ENCODE measurements around the gene PLB1. TPM values are rescaled to one million over a fixed set of nuclear protein-coding genes. Genes with fewer than 3 reads are reported as not detected.
"Not testable (repeated sequence)": the region's sequence is repeated elsewhere in the genome, so short reads cannot be mapped to it uniquely, and the experiment has no call there.

The PLB1 gene
- total RNA-seq, 1 experiment from 2014 or later: 0.10 TPM

DNA sequence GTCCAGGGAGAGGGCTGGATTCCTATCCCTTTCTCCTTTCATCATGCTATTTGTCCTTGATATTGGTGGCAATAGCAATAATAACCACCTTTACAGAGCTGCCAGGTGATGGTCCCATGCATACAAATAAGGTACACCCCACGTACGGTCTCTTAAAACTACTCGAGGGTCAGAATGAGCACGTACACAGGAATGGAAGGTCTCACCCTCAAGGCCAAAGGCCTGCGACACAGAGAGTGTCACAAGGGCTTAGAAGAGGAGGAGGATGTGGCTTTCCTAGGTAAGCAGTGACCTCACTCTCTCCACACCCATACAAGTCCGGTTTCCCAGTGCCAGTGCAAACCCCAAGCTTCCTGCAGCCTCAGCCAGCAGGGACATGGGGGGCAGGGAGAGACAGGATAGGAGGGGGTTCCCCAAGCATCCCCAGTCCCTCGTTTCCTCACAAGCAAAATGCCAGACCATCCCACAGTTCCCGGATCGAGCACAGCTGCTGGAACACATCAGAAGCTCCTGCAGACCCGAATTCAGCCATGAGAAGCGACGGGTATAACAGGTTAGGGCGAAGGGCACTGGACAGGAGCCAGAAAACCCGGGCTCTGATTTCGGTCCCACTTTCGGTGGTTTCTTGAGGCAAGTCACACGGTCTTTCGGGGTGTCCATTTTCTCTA, 49.2 kb downstream of the PLB1 start:
- no peak for DNase-seq (ENCODE audit: low read depth)

DNA sequence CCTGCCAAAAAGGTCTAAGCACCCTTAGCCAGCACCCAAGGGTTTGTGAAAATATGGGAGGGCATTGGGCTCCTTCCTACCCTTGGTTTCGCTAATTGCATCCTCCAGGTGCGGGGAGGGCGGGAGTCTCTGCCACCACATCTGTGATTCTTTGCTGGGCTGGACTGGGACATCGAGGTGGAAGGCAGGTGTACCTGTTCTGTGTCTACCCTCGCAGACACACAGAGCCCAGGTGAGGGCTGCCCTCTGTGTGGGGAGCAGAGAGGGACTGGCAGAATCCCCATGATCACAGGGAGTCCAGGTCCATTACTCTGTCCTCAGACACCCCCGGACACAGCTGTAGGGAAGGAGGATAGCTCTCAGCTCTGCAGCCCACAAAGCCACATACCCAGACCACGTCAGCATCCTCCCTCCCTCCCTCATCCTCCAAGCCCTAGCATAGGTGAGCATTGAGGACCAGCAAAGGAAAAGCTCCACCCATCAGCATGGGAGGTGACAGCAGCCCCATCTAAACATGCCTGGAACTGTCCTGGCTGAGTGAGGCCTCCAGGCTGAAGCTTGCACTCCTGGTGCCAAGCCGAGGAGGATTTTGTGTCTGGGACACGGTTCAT, 49.8 kb downstream of the PLB1 start:
- in situ Hi-C loops (cut with HindIII; ENCODE audit: low pct_unique_long_range_greater_than_20kb, low sequenced_read_pairs): no loop called here
- DNase-seq (ENCODE audit: low read depth): no peak

More for the DNA sequence above, 49.2 kb downstream of the PLB1 start:
- in situ Hi-C loops (cut with HindIII; ENCODE audit: low pct_unique_long_range_greater_than_20kb, low sequenced_read_pairs): no loop called here

DNA sequence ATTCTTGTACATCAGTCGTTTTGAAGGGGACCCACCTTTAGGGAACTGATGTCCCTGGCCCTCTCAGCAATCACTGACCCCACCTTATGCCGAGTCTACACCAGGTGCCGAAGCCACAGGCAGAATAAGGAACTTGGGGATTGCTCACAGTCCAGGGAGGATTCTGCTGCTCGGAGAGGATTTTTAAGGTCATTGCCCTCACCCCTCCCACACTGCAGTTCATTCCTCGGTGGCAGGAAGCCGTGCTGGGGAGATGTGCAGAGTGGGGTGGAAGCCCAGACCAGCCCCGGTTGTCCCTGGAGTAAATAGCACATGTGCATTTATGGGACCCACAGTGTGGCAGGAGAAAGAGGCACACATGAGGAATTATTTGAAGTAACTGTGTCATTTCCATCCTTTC, 50.4 kb downstream of the PLB1 start:
- no peak for DNase-seq (ENCODE audit: low read depth)
- in situ Hi-C loops (cut with HindIII; ENCODE audit: low pct_unique_long_range_greater_than_20kb, low sequenced_read_pairs): no loop called here

DNA sequence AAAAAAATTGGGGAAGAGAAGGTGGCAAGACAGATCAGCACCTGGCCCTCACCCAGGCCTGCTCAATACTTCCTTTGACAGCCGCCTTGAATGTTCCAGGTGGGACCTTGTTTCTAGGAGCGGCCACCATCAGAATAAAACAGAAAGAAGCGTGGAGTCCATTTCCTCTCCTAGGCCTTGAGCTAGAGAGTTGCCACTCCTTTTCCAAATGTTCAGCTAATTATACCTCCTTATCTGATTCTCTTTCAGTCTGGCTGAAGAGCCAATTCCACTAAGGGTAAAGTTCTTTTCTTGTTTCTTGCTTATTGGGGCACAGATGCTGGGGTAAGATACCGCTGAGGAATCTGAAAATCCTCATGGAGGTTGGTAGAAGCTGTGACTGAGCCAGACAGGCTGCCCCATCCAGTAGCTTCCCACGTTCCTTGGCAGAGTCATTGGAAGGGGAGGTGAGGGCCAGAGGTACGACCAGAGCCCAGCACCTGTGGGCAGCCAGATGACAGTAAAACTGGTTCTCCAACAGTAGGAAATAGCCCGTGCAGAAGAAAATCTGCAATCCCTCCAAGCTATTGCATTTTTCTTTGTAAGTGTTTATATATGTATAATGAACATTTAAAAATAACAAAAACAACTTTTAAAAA, 51.5 kb downstream of the PLB1 start:
- DNase-seq (ENCODE audit: low read depth): no peak
- in situ Hi-C loops (cut with HindIII; ENCODE audit: low pct_unique_long_range_greater_than_20kb, low sequenced_read_pairs): no loop called here

DNA sequence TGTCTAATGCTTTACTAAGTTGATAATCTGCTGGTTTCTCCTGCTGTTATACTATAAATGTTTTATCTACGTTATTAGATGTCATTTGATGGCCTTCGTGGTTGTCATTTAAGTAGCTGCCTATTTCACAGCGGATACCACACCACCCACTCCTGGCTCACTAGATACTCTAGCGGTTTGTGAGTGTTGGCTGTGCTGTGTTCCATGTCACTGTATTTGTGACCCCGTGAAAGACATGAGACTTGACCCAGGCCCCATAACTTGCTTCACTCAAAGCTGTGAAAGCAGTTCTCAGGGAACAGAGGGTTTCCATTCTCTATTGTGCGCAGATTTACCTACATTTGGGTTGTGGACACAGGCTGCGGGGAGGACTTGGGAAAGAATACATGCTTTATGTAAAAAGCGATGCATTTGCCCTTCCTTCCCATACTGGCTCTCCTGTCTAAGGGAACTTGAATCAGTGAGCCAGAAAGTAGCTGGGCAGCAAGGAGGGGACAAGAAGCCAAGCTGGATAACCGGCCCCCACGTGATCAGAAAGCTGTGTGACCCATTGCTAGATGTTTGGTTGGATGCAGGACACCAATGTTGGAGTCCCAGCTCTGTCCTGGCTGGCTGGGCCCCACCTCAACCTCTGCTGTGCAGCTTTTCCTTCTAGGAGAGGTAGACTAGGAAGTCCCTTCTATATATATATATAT, 52.2 kb downstream of the PLB1 start:
- in situ Hi-C loops (cut with HindIII; ENCODE audit: low pct_unique_long_range_greater_than_20kb, low sequenced_read_pairs): no loop called here

DNA sequence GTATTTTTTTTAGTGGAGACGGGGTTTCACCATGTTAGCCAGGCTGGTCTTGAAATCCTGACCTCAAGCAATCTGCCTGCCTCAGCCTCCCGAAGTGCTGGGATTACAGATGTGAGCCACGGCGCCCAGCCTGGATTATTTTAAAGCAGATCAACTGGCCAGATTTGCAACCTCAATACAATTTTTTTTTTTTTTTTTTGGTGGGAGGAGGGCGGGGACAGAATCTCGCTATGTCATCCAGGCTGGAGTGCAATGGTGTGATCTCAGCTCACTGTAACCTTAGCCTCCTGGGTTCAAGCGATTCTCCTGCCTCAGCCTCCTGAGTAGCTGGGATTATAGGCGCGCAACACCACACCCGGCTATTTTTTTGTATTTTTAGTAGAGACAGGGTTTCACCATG, 54.5 kb downstream of the PLB1 start:
- DNase-seq (ENCODE audit: low read depth); in situ Hi-C loops (cut with HindIII; ENCODE audit: low pct_unique_long_range_greater_than_20kb, low sequenced_read_pairs): not testable (repeated sequence)

More for the DNA sequence above, 52.2 kb downstream of the PLB1 start:
- no peak for DNase-seq (ENCODE audit: low read depth)

DNA sequence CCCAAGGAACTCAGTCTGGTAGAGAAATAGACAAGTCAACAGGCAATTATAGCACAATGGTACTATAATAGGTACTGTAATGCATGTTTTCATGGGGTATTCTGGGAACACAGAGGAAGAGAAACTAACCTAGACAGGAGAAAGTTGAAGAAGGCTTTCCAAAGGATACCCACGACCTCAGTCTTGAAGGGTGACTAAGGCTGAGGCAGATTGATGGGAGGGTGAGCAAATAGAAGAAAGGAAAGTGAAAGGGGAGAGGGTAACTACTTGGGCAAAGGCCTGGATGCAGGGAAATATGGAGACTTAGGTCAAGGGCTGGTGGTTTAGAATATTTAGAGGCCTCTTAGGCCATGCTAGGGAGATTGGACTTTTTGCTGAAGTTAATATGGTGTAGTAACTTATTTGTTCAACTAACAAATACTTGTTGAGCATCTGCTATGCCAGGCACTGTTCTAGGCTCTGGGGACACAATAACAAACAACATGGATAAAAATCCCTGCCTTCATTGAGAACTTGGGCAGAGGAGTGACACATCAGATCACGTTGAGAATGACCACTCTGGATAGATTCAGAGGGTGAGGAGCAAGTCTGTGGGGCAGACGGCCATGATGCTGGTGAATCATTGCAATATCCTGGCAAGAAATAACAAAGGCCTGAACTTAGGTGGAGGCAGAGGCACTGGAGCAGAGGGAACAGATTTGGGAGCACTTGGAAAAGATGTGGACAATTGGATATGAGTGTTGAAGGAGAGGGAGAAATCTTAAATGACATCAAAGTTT, 56.4 kb downstream of the PLB1 start:
- DNase-seq (ENCODE audit: low read depth): peak; percentile 10
- in situ Hi-C loops (cut with HindIII; ENCODE audit: low pct_unique_long_range_greater_than_20kb, low sequenced_read_pairs): no loop called here

DNA sequence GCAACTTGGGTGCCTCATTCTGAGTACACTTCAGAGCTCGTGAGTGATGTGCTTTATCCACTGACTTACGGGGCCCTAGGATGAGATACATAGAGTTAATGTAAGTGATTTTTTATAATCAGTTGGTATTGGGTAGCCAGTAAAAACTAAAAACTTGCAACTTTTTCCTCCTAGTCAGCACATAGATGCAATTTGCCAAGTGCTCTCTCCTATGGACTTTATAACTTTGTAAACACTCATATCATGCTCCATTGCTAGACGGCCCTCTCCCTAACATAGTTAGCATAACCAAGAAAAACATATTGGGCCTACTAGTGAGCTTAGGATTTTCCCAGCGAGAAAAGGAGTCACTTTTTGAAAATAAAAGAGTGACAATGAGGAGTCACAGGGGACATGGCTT, 60.4 kb downstream of the PLB1 start:
- in situ Hi-C loops (cut with HindIII; ENCODE audit: low pct_unique_long_range_greater_than_20kb, low sequenced_read_pairs): no loop called here
- no peak for DNase-seq (ENCODE audit: low read depth)

DNA sequence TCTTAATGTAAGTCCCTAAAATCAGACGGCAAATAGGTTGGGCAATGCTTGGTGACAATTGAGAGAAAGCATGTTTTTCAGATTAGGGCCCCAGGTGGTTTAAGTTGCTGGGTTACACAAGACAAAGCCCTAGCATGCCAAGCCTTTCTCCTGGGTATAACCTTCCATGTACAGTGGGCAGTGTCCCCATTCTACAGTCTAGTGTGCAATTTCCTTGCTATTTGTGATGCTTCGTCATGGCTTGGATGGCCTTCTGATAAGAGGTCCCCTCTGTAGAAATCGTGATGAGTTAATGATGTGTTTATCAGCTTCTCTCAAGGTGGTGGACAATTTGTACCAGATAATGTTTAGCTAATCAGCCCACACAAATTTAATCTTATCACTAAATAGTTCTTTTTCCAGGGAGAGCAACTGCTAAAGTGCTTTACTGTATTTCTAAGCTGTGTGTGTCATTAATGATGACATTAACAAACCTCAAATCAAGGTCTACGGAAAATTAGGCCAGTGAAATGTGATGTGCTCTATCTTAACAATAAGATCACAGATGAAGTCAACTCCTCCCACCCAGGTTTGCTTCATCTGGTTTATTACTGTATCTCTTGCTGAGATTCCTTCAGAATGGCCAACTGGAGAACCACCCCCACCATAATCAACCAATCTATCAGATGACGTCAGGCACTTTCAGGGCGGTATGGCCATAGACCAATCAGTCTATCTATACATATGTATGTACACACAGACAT, 61.7 kb downstream of the PLB1 start:
- in situ Hi-C loops (cut with HindIII; ENCODE audit: low pct_unique_long_range_greater_than_20kb, low sequenced_read_pairs): no loop called here

DNA sequence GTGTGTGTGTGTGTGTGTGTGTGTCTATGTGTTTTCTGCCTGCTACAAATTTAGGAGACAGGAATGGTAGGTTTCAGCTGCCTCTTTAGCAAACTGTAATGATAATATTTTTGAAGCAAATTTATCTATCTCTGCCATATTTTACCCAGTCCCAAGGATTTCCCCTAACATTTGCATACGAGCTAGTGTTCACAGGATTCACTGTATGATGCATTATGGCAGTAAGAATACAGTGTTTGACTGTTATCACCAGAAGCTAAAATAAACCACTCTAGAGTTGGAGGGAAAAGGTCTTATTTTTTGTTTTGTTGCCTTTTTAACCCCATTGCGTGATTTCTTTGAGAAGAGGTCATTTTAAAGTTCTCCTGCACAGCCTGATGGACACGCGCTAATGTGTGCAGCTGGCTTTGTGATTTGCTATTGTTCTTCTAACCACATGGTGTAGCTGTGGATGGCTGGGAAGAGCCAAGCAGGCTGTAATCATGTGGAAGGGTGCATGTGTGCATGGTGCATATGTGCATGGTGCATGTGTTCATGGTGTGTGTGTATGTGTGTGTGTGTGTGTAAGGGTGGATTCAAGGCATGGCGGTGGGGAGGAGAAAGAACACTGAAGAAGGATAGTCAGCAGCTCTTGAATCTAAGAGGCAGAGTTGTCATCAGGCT, 62.4 kb downstream of the PLB1 start:
- DNase-seq (ENCODE audit: low read depth): no peak
- in situ Hi-C loops (cut with HindIII; ENCODE audit: low pct_unique_long_range_greater_than_20kb, low sequenced_read_pairs): no loop called here

More for the DNA sequence above, 61.7 kb downstream of the PLB1 start:
- DNase-seq (ENCODE audit: low read depth): no peak

DNA sequence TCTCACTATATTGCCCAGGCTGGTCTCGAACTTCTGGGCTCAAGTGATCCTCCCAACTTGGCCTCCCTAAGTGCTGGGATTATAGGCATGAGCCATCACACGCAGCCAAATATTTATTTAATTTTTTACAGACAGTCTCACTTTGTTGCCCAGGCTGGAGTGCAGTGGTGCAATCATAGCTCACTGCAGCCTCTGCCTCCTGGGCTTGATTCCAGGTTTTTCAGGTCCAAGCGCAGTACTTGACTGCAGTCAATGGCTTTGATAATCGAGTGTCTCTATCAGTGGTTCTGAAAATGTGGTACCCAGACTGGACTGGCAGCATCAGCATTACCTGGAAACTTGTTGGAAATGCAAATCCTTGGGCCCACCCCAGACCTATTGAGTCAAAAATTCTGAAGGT, 63.1 kb downstream of the PLB1 start:
- in situ Hi-C loops (cut with HindIII; ENCODE audit: low pct_unique_long_range_greater_than_20kb, low sequenced_read_pairs): no loop called here
- no peak for DNase-seq (ENCODE audit: low read depth)

DNA sequence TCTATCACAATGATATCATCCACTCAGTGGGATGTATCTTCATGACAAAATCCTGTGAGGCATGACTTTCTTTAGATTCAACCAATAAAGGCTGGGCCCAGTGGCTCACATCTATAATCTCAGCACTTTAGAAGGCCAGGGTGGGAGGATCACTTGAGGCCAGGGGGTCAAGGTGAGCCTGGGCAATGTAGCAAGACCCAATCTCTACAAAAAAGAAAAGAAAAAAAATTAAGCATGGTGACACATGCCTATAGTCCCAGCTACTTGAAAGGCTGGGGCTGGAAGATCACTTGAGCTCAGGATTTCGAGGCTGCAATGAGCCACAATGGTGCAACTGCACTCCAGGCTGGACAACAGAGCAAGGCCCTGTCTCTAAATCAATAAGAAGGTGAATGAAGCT, 68.0 kb downstream of the PLB1 start:
- in situ Hi-C loops (cut with HindIII; ENCODE audit: low pct_unique_long_range_greater_than_20kb, low sequenced_read_pairs): no loop called here
- DNase-seq (ENCODE audit: low read depth): no peak

DNA sequence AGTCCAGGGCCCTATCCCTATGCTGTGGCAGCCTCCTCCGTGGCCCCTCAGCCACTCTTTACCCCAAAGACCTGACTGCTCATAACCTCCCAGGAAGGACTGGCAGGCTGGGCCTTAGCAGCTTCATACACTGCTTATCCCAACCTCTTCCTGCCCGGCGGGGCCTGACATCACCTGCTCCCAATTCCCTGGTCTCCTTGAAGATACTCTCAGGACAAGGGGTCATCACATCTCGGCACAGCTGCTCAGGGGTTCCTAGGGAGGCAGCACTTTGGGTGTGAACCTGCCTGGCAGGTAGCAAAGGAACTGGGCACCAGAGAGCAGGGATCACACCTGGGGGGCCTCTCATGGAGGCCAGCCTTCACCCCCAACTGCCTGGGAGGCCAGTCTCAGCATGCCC, 68.5 kb downstream of the PLB1 start:
- DNase-seq (ENCODE audit: low read depth): no peak
- in situ Hi-C loops (cut with HindIII; ENCODE audit: low pct_unique_long_range_greater_than_20kb, low sequenced_read_pairs): no loop called here

DNA sequence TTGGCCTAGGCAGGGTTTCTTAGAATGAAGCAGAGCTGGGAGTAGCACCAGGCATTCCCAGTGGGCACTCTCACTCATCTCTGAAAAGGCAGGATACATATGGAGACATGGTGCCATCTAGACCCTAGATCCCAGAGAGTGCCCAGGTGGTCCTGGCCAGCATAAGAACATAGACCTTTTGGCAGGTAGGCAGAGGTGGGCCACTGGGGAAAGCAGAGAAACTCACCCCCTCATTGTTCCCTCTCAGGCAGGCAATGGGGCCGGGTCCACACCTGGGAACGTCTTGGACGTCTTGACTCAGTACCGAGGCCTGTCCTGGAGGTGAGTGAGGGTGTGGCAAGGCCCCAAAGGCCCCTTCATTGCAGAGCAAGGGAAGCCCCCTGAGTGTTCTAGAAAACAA, 69.2 kb downstream of the PLB1 start:
- DNase-seq (ENCODE audit: low read depth): no peak
- in situ Hi-C loops (cut with HindIII; ENCODE audit: low pct_unique_long_range_greater_than_20kb, low sequenced_read_pairs): no loop called here

DNA sequence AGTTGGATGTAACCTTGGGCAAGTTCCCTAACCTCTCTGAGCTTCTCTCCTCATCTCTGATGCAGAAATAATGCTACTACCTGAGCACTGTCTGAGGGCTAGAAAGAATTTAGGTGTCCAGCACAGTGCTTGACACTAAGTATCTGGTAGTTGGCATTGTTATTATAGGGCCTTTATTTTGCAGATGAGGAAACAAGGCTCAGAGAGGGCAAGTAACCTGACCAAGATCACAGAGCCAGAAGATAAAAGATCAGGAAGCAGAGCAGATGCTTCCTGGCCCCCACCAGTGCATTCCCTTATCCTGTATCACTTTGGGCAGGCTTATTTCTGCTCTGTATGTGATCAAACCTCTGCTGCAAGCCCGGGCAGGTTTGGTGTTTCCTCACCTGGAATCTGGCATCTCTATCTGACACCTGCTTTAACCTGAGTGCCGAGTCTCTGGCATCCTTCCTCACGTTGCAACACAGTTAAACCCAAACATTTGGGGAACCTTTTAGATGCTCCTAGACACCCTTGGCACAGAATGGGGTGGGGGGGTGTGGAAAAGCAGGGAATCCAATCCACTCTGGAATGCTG, 69.9 kb downstream of the PLB1 start:
- in situ Hi-C loops (cut with HindIII; ENCODE audit: low pct_unique_long_range_greater_than_20kb, low sequenced_read_pairs): no loop called here
- no peak for DNase-seq (ENCODE audit: low read depth)

DNA sequence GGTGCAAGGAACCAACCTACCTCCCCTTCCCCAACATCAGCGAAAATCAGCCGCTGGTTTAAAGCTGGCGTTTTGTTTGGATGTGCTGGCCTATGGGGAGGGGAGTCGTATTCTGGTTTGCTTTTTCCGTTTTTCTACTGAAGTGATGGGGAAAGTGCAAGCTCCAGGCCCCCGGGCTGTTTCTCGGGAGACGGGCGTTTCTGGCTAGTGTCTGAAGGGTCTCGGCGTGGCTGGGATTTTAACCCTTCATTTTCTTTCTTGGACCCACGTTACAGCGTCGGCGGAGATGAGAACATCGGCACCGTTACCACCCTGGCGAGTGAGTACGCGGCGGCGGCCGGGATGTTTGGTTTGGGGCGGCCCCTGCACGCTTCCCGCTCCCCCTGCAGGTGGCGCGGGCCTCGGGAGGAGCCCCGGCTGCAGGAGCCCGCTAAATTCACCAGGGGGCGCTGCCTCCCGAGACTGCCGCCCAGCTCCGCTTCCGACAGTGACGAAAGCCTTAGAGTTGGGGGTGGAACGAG, 70.7 kb downstream of the PLB1 start:
- DNase-seq (ENCODE audit: low read depth): peak; percentile 78
- in situ Hi-C loops (cut with HindIII; ENCODE audit: low pct_unique_long_range_greater_than_20kb, low sequenced_read_pairs): no loop called here

DNA sequence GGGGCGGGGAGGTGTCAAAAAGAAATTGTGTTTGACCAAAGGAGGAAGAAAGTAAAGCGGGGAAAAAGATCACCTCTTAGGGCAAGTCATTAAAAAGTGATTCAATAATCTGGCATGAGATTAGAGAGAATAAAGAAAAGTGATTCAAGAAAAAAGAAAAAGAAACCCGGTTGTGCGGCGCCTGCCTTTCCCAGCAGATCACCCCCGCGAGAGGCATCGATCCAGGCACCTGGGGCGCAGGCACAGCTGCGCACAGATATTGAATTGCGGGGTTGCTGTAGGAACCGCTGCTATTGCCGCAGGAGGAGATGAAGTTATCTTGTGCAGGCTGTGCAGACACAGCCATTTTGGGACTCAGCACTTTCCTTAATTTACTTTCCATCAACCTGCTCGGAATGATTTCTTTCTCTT, 71.2 kb downstream of the PLB1 start:
- in situ Hi-C loops (cut with HindIII; ENCODE audit: low pct_unique_long_range_greater_than_20kb, low sequenced_read_pairs): no loop called here
- no peak for DNase-seq (ENCODE audit: low read depth)
